Heart right ventricle (tissue), 16 donors: ENCODE data around the gene TIMP3. TPM values are rescaled to one million over a fixed set of nuclear protein-coding genes. Genes with fewer than 3 reads are reported as not detected.
A peak's percentile ranks its signal among the peaks of the same experiment; 100 is the strongest.

ENCODE experiments used
- ATAC-seq, 8 donors: fragments of 200-7000 bp; cut with Tn5 transposase; one replicate each; pipeline ENCODE4 v1.9.1; 2020; ENCODE audit warnings: mild to moderate bottlenecking in 8 of 8, moderate library complexity in 8 of 8, moderate number of reproducible peaks in 1 of 8
- DNase-seq, 2 donors: peaks; one replicate each; pipeline ENCODE4 v3.0.0-alpha.2; 2020
- H3K27ac ChIP-seq, 10 donors: fragments of 200-600 bp; sonication (generic) in 2 of 10; one replicate each; pipeline versions ENCODE4 v1.5.0 to v1.8.0; 2020 to 2022; ENCODE audit warnings: mild to moderate bottlenecking in 3 of 10
- H3K27me3 ChIP-seq, 7 donors: fragments of 200-600 bp; one replicate each; pipeline ENCODE4 v1.8.0; 2021 to 2022; ENCODE audit warnings: mild to moderate bottlenecking in 2 of 7
- H3K36me3 ChIP-seq, 9 donors: fragments of 200-600 bp; sonication (generic) in 1 of 9; one replicate each; pipeline versions ENCODE4 v1.5.0 to v1.8.0; 2020 to 2022; ENCODE audit warnings: mild to moderate bottlenecking in 2 of 9
- H3K4me1 ChIP-seq, 9 donors: fragments of 200-600 bp; sonication (generic) in 1 of 9; one replicate each; pipeline versions ENCODE4 v1.5.0 to v1.8.0; 2020 to 2022; ENCODE audit warnings: mild to moderate bottlenecking in 4 of 9
- H3K4me3 ChIP-seq, 10 donors: fragments of 200-600 bp; sonication (generic) in 2 of 10; one replicate each; pipeline versions ENCODE4 v1.5.0 to v1.8.0; 2020 to 2022; ENCODE audit warnings: mild to moderate bottlenecking in 7 of 10, moderate library complexity in 2 of 10
- H3K9me3 ChIP-seq, 11 donors: fragments of 200-600 bp in 10 of 11; sonication (generic) in 2 of 11; one replicate each; pipeline versions ENCODE4 v1.5.0 to v1.8.0; 2013 to 2022; ENCODE audit warnings: mild to moderate bottlenecking in 2 of 11, control low read depth in 1 of 11, moderate library complexity in 1 of 11
- WGBS, 2 donors: extraction: QIAGEN DNeasy Blood & Tissue Kit; methylation state at CpG; one replicate each; pipeline ENCODE4 v1.1.7; 2013; ENCODE audit warnings: inconsistent platforms in 1 of 2; 5-methylcytosine and 5-hydroxymethylcytosine counted together
- intact Hi-C, 10 donors: fragments of 100-400 bp; cut with DNase I; formaldehyde crosslinking; loops; one replicate each; pipeline versions ENCODE4 v1.11.1 to v1.14.2; 2022
- polyA plus RNA-seq, 2 donors: library from polyadenylated mRNA; stranded (reverse); fragments of 200-250 nt; gene quantifications; one replicate each; pipeline ENCODE4 v1.2.3, GENCODE V29; 2013
- total RNA-seq, 10 donors: library from RNA; stranded (reverse); fragmentation: NEBNext Ultra II Directional in 3 of 10; extraction: Animal tissue kit (Norgen Biotek cat#: 25700) in 3 of 10; gene quantifications; one replicate each; pipeline versions ENCODE4 v1.2.1 to v1.2.4, GENCODE V29; 2021 to 2023
- TF ChIP-seq, protein P1 (sequence below), 9 donors: fragments of 200-600 bp; sonication (generic) in 2 of 9; IDR thresholded peaks; one replicate each; pipeline versions ENCODE4 v1.5.0 to v1.8.0; 2021 to 2022; ENCODE audit warnings: antibody characterized with exemption in 9 of 9, mild to moderate bottlenecking in 5 of 9, moderate library complexity in 1 of 9
- donor health status: Arrhythmogenic right ventricular cardiomyopathy.
- donor health status: ischemic (EF 13 %, LVEDD 7.1; RV severe dilation, severe dysfunction).
- donor health status: healthy with polysubstance abuse.
- donor health status: DM: no; HTN: yes; CAD: no.
- donor health status: DM: no; HTN: no; CAD: no.
- donor health status: ischemic (EF 25% LVEDD 6.9; RV normal size, moderate dysfunction).
- donor health status: ischemic (EF 25% LVEDD 5.7; RV mildly dilated, moderate dysfunction).
- donor health status: healthy.
- donor health status: DM: yes; HTN: yes; CAD: no.
- donor health status: Ischemic cardiomyopathy.
- donor health status: ischemic (EF 35%, LVEDD 5.7; RV mildly dilated, moderate dysfunction).
- donor health status: nonischemic (EF 11% LVEDD 7.7; RV severe dilation, severe dysfunction).
- donor health status: DM: yes; HTN: yes; CAD: no.
- donor health status: PGD.
- donor health status: ischemic (EF 29% LVEDD 5.4; RV normal size, mild dysfunction).
- donor health status: nonischemic (EF 23%, LVEDD 6.1; RV moderate dilation, normal function).

Gene TIMP3
- total and polyA plus RNA-seq, 12 donors: 91.9 to 380 (median 157) TPM

DNA sequence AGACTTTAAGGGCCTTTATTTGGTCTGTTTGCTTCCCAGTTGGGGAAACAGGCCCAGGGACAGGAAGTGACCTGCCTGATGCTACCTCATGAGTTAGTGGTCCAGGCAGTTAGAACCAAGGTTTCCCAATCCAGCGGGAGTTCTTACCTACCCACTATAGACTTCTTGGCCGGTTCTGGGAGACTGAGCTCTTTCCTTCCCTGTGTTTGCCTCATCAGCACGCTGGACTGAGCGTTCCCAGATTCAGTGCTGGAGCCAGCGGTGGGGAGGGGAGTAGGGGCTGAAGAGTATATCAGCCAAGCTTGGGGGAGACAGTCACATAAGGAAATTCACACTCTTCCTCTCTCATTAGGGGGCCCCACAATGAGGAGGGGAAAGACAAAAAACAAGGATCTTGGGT lies 27.1 kb downstream of the TIMP3 start:
- 74 to 77% methylated on average over 5 of the region's 5 CpGs for WGBS, 2 donors
- no peak overlapping the region for H3K4me3 ChIP-seq
- no peaks in the 10 kb centered on the region for H3K9me3 ChIP-seq
- TF ChIP-seq, protein P1, sequence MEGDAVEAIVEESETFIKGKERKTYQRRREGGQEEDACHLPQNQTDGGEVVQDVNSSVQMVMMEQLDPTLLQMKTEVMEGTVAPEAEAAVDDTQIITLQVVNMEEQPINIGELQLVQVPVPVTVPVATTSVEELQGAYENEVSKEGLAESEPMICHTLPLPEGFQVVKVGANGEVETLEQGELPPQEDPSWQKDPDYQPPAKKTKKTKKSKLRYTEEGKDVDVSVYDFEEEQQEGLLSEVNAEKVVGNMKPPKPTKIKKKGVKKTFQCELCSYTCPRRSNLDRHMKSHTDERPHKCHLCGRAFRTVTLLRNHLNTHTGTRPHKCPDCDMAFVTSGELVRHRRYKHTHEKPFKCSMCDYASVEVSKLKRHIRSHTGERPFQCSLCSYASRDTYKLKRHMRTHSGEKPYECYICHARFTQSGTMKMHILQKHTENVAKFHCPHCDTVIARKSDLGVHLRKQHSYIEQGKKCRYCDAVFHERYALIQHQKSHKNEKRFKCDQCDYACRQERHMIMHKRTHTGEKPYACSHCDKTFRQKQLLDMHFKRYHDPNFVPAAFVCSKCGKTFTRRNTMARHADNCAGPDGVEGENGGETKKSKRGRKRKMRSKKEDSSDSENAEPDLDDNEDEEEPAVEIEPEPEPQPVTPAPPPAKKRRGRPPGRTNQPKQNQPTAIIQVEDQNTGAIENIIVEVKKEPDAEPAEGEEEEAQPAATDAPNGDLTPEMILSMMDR (IDR thresholded peaks at IDR 0.05): no peak
- no peaks in the 10 kb centered on the region for H3K27me3 ChIP-seq
- no peak for DNase-seq
- peaks cover 70 to 100% (median 99%) of the 10 kb centered on the region in 9 donors for H3K4me1 ChIP-seq
- intact Hi-C loops: no loop called here
- no peak for ATAC-seq
- H3K36me3 ChIP-seq: peaks cover 0 to 39% (median 7%) of the 10 kb centered on the region in 9 donors
- peak overlapping the region in 9 of 10 donors; percentile 10 to 87 (median 72) for H3K27ac ChIP-seq

DNA sequence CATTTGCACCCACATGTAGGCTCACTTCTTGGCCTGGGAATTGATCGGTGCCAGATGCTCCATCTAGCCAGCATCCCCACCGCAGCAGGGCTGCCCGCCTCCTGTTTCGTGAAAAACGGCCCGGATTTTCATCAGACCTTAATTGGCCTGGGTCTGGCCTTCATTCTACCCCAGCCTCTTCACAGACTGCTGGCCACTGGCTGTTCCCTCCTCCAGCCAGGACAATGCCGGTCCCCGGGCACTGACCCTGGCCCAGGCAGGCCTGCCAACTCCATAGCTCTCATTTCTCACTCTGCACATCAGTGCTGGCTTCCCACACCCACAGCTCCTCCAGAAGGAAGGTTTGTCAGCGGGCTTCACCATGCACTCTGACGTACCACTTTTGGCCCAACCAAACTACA lies 27.9 kb downstream of the TIMP3 start:
- no peak for DNase-seq
- Histone ChIP-seq H3K4me3 (no peak overlapping the region), H3K9me3 (no peaks in the 10 kb centered on the region), H3K27me3 (no peaks in the 10 kb centered on the region), H3K27ac (peak overlapping the region in 9 of 10 donors; percentile 58 to 87 (median 72)), H3K36me3 (peaks cover 0 to 46% (median 11%) of the 10 kb centered on the region in 9 donors), H3K4me1 (peaks cover 70 to 100% (median 98%) of the 10 kb centered on the region in 9 donors)
- intact Hi-C loops: no loop called here
- TF ChIP-seq, protein P1 (IDR thresholded peaks at IDR 0.05): no peak
- ATAC-seq: peak in 5 of 8 donors; percentile 2 to 24 (median 11)
- WGBS, 2 donors: 76 to 77% methylated on average over 10 of the region's 10 CpGs

DNA sequence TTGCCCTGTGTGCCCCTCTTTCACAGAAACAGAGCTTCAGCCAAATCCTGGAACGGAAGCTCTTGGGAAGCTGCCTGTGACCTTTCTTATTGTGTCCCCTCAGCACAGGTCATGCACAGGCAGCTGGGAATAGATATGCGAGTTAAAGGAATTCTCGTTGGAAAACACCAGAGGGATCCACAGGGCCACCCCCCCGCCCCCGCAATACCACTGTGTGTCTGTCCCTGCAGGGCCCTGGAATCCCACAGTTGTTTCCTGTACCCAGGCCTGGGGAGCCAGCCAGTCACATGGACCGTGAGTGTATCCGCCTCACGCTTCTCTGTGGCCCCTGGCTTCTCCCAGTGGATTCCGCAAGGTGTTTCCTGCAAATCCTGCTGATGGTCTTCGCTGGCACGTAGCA lies 29.0 kb downstream of the TIMP3 start:
- DNase-seq (peak; percentile 65 to 78), ATAC-seq (peak; percentile 63 to 81 (median 76))
- Histone ChIP-seq H3K27ac (peak overlapping the region; percentile 15 to 87 (median 71)), H3K9me3 (no peaks in the 10 kb centered on the region), H3K4me3 (no peak overlapping the region), H3K36me3 (peaks cover 0 to 56% (median 13%) of the 10 kb centered on the region in 9 donors), H3K4me1 (peaks cover 61 to 100% (median 99%) of the 10 kb centered on the region in 9 donors), H3K27me3 (no peaks in the 10 kb centered on the region)
- intact Hi-C loops: loop anchor here in 1 of 10 donors (10.0 kb wide), 1 partner anchor 124 kb away; no protein-coding TSS in a partner anchor
- 24 to 27% methylated on average over 11 of the region's 11 CpGs for WGBS, 2 donors
- TF ChIP-seq, protein P1 (IDR thresholded peaks at IDR 0.05): peak in 1 of 9 donors; percentile 9

DNA sequence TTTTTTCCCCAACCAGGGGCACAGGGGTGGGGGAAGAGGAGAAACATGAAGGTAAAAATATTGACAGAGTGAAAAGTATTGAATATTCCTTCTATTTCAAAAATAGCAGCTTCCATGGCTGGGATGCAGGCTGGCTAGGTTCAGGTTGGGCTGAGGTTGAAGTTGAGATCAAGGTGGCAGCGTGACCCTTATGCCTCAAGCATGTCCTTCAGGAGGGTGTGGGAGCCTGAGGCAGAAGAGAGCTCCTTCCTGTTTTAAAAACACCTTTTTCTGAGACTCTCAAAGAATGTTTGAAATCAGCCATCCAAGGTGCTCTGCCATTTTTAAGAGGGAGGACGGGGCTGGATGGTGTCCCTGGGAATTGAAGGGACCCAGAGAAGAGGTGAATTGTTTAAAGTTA lies 29.5 kb downstream of the TIMP3 start:
- Histone ChIP-seq H3K27me3 (no peaks in the 10 kb centered on the region), H3K9me3 (no peaks in the 10 kb centered on the region), H3K27ac (peak overlapping the region; percentile 48 to 87 (median 71)), H3K4me1 (peaks cover 61 to 100% (median 98%) of the 10 kb centered on the region in 9 donors), H3K4me3 (no peak overlapping the region), H3K36me3 (peaks cover 0 to 58% (median 13%) of the 10 kb centered on the region in 9 donors)
- intact Hi-C loops: loop anchor here in 1 of 10 donors (10.0 kb wide), 1 partner anchor 124 kb away; no protein-coding TSS in a partner anchor
- DNase-seq (no peak), ATAC-seq (no peak)
- TF ChIP-seq, protein P1 (IDR thresholded peaks at IDR 0.05): no peak
- 71 to 72% methylated on average over 2 of the region's 2 CpGs for WGBS, 2 donors
